ENCODE results near the gene SFTA2. TPM values are rescaled to one million over a fixed set of nuclear protein-coding genes. Genes with fewer than 3 reads are reported as not detected.
"Not testable (repeated sequence)": the region's sequence is repeated elsewhere in the genome, so short reads cannot be mapped to it uniquely, and the experiment has no call there.

Gene SFTA2
- total RNA-seq, 1 experiment from 2014 or later: not detected

DNA sequence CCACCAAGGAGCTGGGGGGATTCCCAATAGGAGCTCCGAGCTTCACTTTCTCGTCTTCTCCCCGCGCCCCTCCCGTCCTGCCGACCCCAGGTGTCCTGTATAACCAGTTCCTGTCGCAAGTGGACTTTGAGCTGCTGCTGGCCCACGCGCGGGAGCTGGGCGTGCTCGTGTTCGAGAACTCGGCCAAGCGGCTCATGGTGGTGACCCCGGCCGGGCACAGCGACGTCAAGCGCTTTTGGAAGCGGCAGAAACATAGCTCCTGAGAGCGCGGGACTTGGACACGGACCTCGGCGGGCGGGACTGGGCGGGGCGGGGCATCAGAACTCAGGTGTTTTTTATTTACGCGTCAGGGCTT lies 18.3 kb downstream of the SFTA2 start:
- DNase-seq: no peak
- Histone ChIP-seq H3K27me3 (ENCODE audit: control insufficient read depth, insufficient read depth, low read length) (no peaks in the 10 kb centered on the region), H3K4me3 (ENCODE audit: insufficient read depth, low read depth, low read length) (peak overlapping the region; percentile 62), H3K36me3 (replicated peaks; ENCODE audit: control insufficient read depth, insufficient read depth, low read length) (peaks cover 21% of the 10 kb centered on the region)

DNA sequence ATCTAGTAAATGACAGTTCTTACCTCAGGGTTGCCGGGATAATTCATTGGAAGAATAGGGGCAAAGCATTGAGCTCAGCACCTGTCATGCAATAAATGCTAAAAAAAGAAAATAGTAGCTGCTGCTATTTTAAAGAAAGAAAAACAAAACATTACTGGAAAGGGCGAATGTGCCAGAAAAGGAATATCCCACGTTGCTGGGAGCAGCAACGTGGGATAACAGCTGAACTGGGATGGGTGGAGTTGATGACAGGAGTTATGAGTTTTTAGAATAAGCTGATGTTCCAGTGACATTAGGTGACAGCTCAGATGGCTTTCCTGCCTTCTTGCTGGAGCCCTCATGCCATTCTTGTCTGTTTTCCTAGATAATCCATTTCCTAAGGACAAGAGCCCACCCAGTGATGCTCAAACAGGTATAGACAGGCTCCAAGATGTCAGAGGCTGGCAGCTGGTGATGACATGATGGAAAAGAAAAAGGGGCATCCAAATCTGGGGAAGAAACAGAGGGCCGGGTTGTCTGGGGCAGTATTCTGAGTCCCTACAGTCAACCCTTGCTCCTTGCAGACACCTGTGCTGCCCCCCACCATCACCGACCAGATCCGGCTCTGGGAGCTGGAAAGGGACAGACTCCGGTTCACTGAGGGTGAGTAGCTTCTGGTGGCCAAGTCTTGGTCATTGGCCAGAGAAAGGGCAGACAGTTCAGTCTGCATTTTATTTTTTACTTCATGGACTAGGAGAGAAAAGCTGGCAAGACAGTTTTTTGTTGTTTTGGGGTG lies 19.0 kb downstream of the SFTA2 start:
- no peak overlapping the region for H3K4me3 ChIP-seq (ENCODE audit: insufficient read depth, low read depth, low read length)
- no peak for DNase-seq
- no peaks in the 10 kb centered on the region for H3K27me3 ChIP-seq (ENCODE audit: control insufficient read depth, insufficient read depth, low read length)
- H3K36me3 ChIP-seq (replicated peaks; ENCODE audit: control insufficient read depth, insufficient read depth, low read length): peaks cover 18% of the 10 kb centered on the region

DNA sequence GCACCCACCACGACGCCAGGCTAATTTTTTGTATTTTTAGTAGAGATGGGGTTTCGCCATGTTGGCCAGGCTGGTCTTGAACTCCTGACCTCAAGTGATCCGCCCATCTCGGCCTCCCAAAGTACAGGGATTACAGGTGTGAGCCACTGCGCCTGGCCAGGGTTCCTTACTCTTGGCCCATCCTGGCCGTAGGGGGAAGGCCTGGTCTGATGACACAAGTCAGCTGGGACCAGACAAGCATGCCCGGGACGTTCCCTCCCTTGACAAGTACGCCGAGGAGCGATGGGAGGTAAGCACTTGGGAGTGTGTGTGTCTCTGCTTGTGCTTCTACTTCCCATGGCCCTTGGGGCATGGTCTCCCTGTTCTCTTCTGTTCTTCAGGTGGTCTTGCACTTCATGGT lies 21.5 kb downstream of the SFTA2 start:
- H3K27me3 ChIP-seq (ENCODE audit: control insufficient read depth, insufficient read depth, low read length); H3K4me3 ChIP-seq (ENCODE audit: insufficient read depth, low read depth, low read length); DNase-seq: not testable (repeated sequence)
- H3K36me3 ChIP-seq (replicated peaks; ENCODE audit: control insufficient read depth, insufficient read depth, low read length): peaks cover 15% of the 10 kb centered on the region

DNA sequence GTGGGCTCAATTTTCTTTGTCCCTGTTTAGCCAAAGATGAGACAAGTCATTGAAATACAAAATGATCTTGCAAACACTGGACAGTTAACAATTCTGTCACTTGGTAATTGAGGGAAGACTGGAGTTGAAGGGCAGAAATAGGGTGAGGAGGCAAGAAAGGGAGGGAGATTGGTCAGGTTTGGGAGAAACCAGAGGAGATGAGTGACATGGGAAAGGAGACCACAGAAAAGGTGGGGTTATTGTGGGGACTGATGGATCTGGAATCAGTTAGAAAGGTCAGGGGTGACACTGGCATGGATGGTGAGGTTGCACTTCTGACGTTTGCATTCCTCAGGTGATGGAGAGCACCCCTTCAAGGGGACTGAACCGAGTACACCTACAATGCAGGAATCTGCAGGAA lies 23.3 kb downstream of the SFTA2 start:
- Histone ChIP-seq H3K4me3 (ENCODE audit: insufficient read depth, low read depth, low read length) (peak overlapping the region; percentile 70), H3K36me3 (replicated peaks; ENCODE audit: control insufficient read depth, insufficient read depth, low read length) (peaks cover 15% of the 10 kb centered on the region), H3K27me3 (ENCODE audit: control insufficient read depth, insufficient read depth, low read length) (no peaks in the 10 kb centered on the region)
- no peak for DNase-seq

DNA sequence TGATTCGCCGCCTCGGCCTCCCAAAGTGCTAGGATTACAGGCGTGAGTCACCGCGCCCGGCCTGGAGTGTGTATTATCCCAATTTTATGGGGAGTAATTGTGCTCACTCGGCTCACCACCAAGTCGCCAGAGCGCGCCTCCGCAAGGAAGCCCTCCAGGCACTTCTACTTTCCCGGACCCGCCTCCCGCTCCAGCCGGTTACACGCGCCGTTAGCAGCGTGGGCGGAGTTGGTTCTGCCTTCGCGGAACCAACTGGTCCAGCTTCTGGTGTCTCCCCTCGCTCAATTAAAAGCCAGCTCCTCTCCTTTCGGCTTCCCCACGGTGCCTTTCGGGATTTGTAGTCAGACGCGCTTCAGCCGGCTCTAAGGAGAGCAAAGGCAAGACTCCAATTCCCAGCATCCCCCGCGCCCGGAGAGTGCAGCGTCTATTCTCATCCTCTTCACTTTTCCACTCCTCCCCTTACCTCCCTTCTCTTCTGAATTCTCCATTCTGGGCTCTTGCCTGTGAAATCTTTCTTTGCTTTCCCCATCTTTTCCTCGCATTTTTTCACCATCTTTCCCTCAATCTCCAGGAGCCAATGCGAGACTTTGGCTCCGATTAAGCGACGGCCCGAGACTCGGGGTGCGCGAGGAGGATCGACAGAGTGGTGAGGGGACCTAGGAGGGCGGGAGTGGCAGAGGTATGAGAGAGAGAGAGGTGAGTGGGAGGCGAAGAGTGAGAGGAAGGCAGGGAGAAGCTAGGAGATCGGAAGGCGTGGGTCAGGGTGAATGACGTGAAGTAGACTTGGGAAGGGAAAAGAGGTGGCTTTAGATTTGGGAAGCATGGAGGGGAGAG lies 24.0 kb downstream of the SFTA2 start, which contains the start of gene GTF2H4:
Gene GTF2H4 (plus strand): TSS at position 450 of the 834 bp plus-strand sequence.
- H3K4me3 ChIP-seq (ENCODE audit: insufficient read depth, low read depth, low read length): peak within 1 kb of the TSS; percentile 70
- DNase-seq: peak; percentile 94
- H3K36me3 ChIP-seq (replicated peaks; ENCODE audit: control insufficient read depth, insufficient read depth, low read length): peaks cover 15% of the 10 kb centered on the region
- no peaks in the 10 kb centered on the region for H3K27me3 ChIP-seq (ENCODE audit: control insufficient read depth, insufficient read depth, low read length)

DNA sequence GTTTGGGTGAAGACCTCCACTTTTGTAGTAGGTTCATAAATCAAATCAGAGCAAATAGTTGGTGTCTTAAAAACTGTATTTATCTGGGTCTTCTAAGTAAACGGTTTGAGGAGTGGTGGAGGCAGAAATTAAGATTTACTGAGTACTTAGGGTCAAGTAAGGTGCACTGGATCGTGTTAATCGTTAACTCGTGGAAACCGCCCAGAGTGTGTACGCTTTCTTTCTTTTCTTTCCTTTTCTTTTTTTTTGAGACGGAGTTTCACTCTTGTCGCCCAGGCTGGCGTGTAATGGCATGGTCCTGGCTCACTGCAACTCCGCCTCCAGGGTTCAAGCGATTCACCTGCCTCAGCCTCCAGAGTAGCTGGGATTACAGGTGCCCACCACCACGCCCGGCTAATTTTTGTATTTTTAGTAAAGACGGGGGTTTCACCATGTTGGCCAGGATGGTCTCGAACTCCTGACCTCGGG lies 24.6 kb downstream of the SFTA2 start:
- Histone ChIP-seq H3K4me3 (ENCODE audit: insufficient read depth, low read depth, low read length) (peak overlapping the region; percentile 41), H3K36me3 (replicated peaks; ENCODE audit: control insufficient read depth, insufficient read depth, low read length) (peaks cover 13% of the 10 kb centered on the region)
- H3K27me3 ChIP-seq (ENCODE audit: control insufficient read depth, insufficient read depth, low read length); DNase-seq: not testable (repeated sequence)

DNA sequence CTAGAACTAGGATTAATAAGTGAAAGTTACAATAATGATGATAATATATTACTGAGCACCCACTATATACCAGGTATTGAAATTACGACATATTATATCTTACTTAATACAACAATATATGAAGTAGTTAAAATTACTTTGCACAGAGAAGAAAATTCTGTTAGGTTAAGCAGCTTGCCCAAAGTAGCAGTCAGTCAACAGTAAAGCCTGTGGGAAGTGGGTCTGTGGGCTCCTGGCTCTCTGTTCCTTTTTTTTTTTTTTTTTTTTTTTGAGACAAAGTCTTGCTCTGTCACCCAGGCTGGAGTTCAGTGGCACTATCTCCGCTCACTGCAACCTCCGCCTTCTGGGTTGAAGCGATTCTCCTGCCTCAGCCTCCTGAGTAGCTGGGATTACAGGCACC lies 28.7 kb downstream of the SFTA2 start:
- Histone ChIP-seq H3K27me3 (ENCODE audit: control insufficient read depth, insufficient read depth, low read length) (no peaks in the 10 kb centered on the region), H3K36me3 (replicated peaks; ENCODE audit: control insufficient read depth, insufficient read depth, low read length) (peaks cover 13% of the 10 kb centered on the region), H3K4me3 (ENCODE audit: insufficient read depth, low read depth, low read length) (no peak overlapping the region)
- no peak for DNase-seq

DNA sequence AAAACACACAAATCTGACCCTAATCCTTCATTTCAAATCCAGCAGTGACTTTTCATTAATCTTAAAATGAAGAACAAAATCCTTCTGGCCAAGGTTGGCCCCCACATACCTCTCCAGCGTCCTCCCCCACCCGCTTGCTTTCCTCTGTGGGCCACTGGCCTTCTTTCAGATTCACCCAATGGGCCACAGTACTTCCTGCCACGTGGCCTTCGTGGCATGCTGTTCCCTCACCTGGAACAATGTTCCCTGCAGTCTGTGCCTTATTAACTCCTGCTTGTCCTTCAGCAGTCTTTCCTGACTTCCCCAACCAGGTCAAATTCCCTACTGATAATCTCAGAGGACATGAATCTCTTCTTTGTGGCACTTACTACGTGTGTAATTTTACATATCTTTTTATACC lies 29.3 kb downstream of the SFTA2 start:
- DNase-seq: no peak
- Histone ChIP-seq H3K27me3 (ENCODE audit: control insufficient read depth, insufficient read depth, low read length) (no peaks in the 10 kb centered on the region), H3K36me3 (replicated peaks; ENCODE audit: control insufficient read depth, insufficient read depth, low read length) (peaks cover 15% of the 10 kb centered on the region), H3K4me3 (ENCODE audit: insufficient read depth, low read depth, low read length) (no peak overlapping the region)

DNA sequence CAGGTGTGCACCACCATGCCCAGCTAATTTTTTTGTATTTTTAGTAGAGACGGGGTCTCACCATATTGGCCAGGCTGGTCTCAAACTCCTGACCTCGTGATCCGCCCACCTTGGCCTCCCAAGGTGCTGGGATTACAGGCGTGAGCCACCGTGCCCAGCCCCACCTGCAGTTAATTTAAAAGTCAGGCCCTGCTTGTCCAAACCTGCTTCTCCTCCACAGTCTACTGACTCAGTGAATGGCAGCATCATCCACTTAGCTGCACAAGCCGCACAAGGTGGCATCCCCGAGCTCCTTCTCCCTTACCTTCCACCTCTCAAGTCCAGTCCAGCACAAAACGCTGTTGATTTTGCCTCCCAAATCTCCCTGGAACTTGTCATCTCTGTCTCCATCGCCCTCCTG lies 29.8 kb downstream of the SFTA2 start:
- peaks cover 19% of the 10 kb centered on the region for H3K36me3 ChIP-seq (replicated peaks; ENCODE audit: control insufficient read depth, insufficient read depth, low read length)
- not testable (repeated sequence) for DNase-seq

DNA sequence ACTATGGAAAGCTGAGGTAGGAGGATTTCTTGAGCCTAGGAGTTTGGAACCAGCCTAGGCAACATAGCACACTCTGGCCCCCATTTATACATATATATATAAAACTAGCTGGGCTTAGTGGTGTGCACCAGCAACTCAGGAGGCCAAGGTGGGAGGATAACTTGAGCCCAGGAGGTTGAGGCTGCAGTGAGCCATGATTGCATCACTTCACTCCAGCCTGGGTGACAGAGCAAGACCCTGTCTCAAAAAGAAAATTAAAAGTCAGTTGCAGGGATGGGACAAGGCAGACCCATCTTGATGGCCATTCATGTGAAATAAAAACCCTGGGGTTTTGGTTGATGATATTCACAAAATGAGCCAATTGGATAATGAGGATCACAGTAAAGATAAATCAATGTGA lies 30.5 kb downstream of the SFTA2 start:
- no peak for DNase-seq

More for the DNA sequence above, 29.8 kb downstream of the SFTA2 start:
- not testable (repeated sequence) for H3K27me3 ChIP-seq (ENCODE audit: control insufficient read depth, insufficient read depth, low read length); H3K4me3 ChIP-seq (ENCODE audit: insufficient read depth, low read depth, low read length)

DNA sequence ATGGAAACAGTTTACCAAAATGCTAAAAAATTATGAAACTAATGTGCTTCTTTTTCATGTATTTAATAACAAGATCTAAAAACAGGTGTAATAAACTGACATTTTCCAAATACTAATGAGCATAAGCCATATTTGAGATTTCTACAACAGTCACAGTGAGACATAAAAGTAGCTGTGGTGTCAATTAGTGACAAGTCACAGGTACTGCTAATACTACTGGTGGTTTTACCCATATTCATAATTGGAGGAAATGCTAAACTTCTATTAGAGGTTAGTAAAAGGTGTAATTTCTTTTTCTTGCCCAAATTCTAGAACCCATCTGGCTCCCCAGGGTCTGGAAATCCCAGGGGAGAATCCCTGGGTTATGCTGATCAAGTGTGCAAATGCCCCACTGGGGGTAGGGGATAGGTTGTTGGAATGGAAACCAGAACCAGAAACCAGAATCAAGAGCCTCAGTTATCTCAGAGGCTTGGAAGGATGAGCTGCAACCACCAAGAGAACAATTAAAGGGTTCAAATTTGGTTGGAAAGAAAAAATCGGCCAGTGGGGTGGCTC lies 31.0 kb downstream of the SFTA2 start:
- Histone ChIP-seq H3K27me3 (ENCODE audit: control insufficient read depth, insufficient read depth, low read length) (no peaks in the 10 kb centered on the region), H3K36me3 (replicated peaks; ENCODE audit: control insufficient read depth, insufficient read depth, low read length) (peaks cover 24% of the 10 kb centered on the region), H3K4me3 (ENCODE audit: insufficient read depth, low read depth, low read length) (no peak overlapping the region)
- DNase-seq: no peak

More for the DNA sequence above, 30.5 kb downstream of the SFTA2 start:
- Histone ChIP-seq H3K4me3 (ENCODE audit: insufficient read depth, low read depth, low read length) (no peak overlapping the region), H3K27me3 (ENCODE audit: control insufficient read depth, insufficient read depth, low read length) (no peaks in the 10 kb centered on the region), H3K36me3 (replicated peaks; ENCODE audit: control insufficient read depth, insufficient read depth, low read length) (peaks cover 21% of the 10 kb centered on the region)

DNA sequence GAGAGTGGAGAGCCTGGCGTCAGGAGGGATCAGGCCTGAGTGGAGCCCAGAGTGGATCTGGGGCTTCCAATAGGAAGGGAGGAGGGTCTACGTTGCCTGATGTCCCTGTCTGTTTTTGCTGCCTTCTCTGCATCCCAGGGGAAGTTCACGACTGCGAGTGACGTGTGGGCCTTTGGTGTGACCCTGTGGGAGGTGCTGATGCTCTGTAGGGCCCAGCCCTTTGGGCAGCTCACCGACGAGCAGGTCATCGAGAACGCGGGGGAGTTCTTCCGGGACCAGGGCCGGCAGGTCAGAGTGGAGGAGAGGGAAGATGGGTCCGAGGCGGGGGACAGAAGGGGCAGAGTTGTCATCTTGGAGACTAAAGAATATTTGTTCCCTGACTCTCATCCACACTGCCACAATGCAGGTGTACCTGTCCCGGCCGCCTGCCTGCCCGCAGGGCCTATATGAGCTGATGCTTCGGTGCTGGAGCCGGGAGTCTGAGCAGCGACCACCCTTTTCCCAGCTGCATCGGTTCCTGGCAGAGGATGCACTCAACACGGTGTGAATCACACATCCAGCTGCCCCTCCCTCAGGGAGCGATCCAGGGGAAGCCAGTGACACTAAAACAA lies 33.1 kb downstream of the SFTA2 start:
- DNase-seq: peak; percentile 26
- H3K36me3 ChIP-seq (replicated peaks; ENCODE audit: control insufficient read depth, insufficient read depth, low read length): peaks cover 32% of the 10 kb centered on the region
- no peak overlapping the region for H3K4me3 ChIP-seq (ENCODE audit: insufficient read depth, low read depth, low read length)
- H3K27me3 ChIP-seq (ENCODE audit: control insufficient read depth, insufficient read depth, low read length): no peaks in the 10 kb centered on the region

DNA sequence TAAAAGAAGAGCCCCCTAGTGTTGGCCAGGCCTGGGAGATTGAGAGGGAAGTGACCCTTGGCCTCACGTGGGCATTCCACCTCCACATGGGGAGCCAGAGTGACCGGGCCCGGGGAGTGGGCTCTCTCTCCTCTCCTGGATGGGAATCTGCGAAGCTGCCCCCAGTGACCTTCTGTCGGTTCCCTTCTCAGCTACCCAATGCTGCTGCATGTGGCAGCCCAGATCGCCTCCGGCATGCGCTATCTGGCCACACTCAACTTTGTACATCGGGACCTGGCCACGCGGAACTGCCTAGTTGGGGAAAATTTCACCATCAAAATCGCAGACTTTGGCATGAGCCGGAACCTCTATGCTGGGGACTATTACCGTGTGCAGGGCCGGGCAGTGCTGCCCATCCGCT lies 34.1 kb downstream of the SFTA2 start:
- H3K4me3 ChIP-seq (ENCODE audit: insufficient read depth, low read depth, low read length): no peak overlapping the region
- H3K36me3 ChIP-seq (replicated peaks; ENCODE audit: control insufficient read depth, insufficient read depth, low read length): peaks cover 36% of the 10 kb centered on the region
- peak; percentile 52 for DNase-seq
- no peaks in the 10 kb centered on the region for H3K27me3 ChIP-seq (ENCODE audit: control insufficient read depth, insufficient read depth, low read length)

DNA sequence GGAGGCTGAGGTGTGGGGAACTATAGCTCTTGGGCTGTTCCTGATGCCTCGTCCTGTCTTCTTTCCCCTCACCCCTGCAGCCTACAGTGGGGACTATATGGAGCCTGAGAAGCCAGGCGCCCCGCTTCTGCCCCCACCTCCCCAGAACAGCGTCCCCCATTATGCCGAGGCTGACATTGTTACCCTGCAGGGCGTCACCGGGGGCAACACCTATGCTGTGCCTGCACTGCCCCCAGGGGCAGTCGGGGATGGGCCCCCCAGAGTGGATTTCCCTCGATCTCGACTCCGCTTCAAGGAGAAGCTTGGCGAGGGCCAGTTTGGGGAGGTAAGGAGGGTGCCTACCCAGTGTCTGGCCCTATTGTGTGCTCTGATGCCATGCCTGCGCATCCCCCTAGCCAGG lies 35.4 kb downstream of the SFTA2 start:
- Histone ChIP-seq H3K36me3 (replicated peaks; ENCODE audit: control insufficient read depth, insufficient read depth, low read length) (peaks cover 42% of the 10 kb centered on the region), H3K4me3 (ENCODE audit: insufficient read depth, low read depth, low read length) (no peak overlapping the region), H3K27me3 (ENCODE audit: control insufficient read depth, insufficient read depth, low read length) (no peaks in the 10 kb centered on the region)
- DNase-seq: peak; percentile 30

All from H7 (cell line).